KMS-11 (cell line): ENCODE measurements around the gene FLRT2.

Experiments used
- H2AFZ ChIP-seq: fragments of 200-600 bp; sonication (generic); 2 replicates; pipeline ENCODE4 v1.6.1; 2016; ENCODE audit warnings: antibody characterized with exemption, mixed run types, low read depth
- H3K27ac ChIP-seq: fragments of 200-600 bp; sonication (generic); 2 replicates; pipeline ENCODE4 v1.6.1; 2016; ENCODE audit warnings: mild to moderate bottlenecking, mixed run types
- H3K27me3 ChIP-seq: fragments of 200-600 bp; sonication (generic); 2 replicates; pipeline ENCODE4 v1.6.1; 2017; ENCODE audit warnings: mild to moderate bottlenecking, low read depth, mixed run types, moderate library complexity; ENCODE audit not compliant: insufficient read depth
- H3K36me3 ChIP-seq: fragments of 200-600 bp; sonication (generic); 2 replicates; pipeline ENCODE4 v1.6.1; 2017; ENCODE audit warnings: mild to moderate bottlenecking, mixed run types; ENCODE audit not compliant: insufficient read depth
- H3K4me1 ChIP-seq: fragments of 200-600 bp; sonication (generic); 2 replicates; pipeline ENCODE4 v1.6.1; 2016; ENCODE audit warnings: mild to moderate bottlenecking, low read depth, mixed run types; ENCODE audit not compliant: poor library complexity, severe bottlenecking
- H3K4me2 ChIP-seq: fragments of 200-600 bp; sonication (generic); 2 replicates; pipeline ENCODE4 v1.7.0; 2016; ENCODE audit warnings: mild to moderate bottlenecking, mixed run types
- H3K4me3 ChIP-seq: fragments of 200-600 bp; sonication (generic); IDR thresholded peaks from 2 replicates; pipeline ENCODE4 v1.6.1; 2017; ENCODE audit warnings: low read depth, low read length, mixed read lengths; ENCODE audit not compliant: insufficient read depth
- H3K79me2 ChIP-seq: fragments of 200-600 bp; sonication (generic); 2 replicates; pipeline ENCODE4 v1.6.1; 2016; ENCODE audit warnings: low read depth, mixed run types; ENCODE audit not compliant: insufficient read depth
- H3K9ac ChIP-seq: fragments of 200-600 bp; sonication (generic); 2 replicates; pipeline ENCODE4 v1.6.1; 2016; ENCODE audit warnings: mild to moderate bottlenecking, mixed run types
- H4K20me1 ChIP-seq: fragments of 200-600 bp; sonication (generic); 2 replicates; pipeline ENCODE4 v1.6.1; 2016; ENCODE audit warnings: mild to moderate bottlenecking, mixed run types; ENCODE audit not compliant: insufficient read depth
- TF ChIP-seq, protein P1 (sequence below): fragments of 200-600 bp; sonication (generic); conservative IDR thresholded peaks from 2 replicates; pipeline ENCODE4 v1.6.1; 2017; ENCODE audit warnings: low read depth, mild to moderate bottlenecking, antibody characterized with exemption, low read length, moderate library complexity, mixed read lengths

Gene FLRT2

DNA sequence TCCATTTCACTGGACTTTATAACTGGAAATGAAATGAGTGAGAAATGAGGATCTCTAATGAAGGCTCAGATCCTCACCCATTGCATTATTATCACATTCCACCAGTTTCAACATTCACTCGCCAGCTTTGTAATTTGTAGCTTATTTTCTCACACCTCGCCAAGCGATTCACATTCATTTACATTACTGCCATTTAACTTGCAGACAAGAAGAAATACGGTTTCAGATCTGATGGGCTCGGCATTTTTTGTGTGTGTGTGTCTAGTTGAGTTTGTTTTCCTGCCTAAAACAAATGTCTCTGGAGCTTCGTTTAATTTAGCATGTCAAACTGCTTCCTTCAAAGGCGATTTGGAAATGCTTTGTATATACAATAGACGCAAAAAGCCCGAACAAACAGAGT is 132.2 kb downstream of the FLRT2 start:
- no peaks in the 10 kb centered on the region for H3K27me3 ChIP-seq
- no peak overlapping the region for H3K4me3 ChIP-seq
- H3K79me2 ChIP-seq, result no peaks in the 10 kb centered on the region
- no peaks in the 10 kb centered on the region for H3K36me3 ChIP-seq
- TF ChIP-seq, protein P1, sequence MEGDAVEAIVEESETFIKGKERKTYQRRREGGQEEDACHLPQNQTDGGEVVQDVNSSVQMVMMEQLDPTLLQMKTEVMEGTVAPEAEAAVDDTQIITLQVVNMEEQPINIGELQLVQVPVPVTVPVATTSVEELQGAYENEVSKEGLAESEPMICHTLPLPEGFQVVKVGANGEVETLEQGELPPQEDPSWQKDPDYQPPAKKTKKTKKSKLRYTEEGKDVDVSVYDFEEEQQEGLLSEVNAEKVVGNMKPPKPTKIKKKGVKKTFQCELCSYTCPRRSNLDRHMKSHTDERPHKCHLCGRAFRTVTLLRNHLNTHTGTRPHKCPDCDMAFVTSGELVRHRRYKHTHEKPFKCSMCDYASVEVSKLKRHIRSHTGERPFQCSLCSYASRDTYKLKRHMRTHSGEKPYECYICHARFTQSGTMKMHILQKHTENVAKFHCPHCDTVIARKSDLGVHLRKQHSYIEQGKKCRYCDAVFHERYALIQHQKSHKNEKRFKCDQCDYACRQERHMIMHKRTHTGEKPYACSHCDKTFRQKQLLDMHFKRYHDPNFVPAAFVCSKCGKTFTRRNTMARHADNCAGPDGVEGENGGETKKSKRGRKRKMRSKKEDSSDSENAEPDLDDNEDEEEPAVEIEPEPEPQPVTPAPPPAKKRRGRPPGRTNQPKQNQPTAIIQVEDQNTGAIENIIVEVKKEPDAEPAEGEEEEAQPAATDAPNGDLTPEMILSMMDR, result no peak
- no peaks in the 10 kb centered on the region for H4K20me1 ChIP-seq
- H3K4me2 ChIP-seq, result no peak overlapping the region
- no peak overlapping the region for H2AFZ ChIP-seq
- no peak overlapping the region for H3K27ac ChIP-seq
- H3K9ac ChIP-seq, result no peak overlapping the region
- peaks cover 9% of the 10 kb centered on the region for H3K4me1 ChIP-seq

DNA sequence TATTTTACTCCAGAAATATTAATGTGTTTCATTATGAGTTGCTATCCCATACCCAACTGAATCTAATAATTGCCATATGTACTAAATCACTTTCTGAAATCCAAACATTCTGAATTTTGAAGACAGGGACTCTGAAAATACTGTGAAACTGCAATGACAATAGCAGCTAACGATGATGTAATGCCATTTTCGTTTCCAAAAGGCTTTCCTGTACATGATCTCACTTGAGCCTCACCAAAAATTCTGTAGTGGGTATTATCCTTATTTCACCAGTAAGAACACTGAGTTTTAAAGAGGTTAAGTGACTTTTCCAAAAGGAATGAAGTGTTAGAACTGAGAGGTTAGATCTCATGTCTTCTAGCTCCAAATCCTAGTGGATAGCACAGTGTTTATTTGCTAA is 133.3 kb downstream of the FLRT2 start:
- TF ChIP-seq, protein P1, result no peak
- Histone ChIP-seq H3K36me3 (no peaks in the 10 kb centered on the region), H3K4me3 (no peak overlapping the region), H3K79me2 (no peaks in the 10 kb centered on the region), H3K9ac (no peak overlapping the region), H2AFZ (no peak overlapping the region), H4K20me1 (no peaks in the 10 kb centered on the region), H3K4me1 (peaks cover 9% of the 10 kb centered on the region), H3K4me2 (no peak overlapping the region), H3K27me3 (no peaks in the 10 kb centered on the region), H3K27ac (no peak overlapping the region)

DNA sequence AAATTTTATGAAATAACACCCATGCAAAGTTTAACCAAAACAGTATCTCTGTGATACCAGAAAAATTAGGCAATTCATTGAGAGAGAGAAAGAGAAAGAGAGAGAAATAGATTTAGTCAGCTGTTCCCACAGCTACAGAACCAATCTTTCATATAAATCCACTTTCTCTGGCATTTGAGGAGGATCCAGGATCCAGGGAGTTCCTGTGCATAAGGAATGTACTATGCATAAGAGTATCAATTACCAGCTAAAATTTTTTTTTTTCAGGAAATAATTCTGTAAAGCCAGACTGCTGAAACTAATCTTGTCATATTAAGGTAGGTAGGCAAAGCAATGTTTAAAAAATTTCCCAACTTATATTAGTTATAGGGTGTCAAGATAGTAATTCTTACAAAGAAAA is 133.7 kb downstream of the FLRT2 start:
- peaks cover 9% of the 10 kb centered on the region for H3K4me1 ChIP-seq
- no peak overlapping the region for H3K4me2 ChIP-seq
- no peaks in the 10 kb centered on the region for H3K27me3 ChIP-seq
- H3K36me3 ChIP-seq, result no peaks in the 10 kb centered on the region
- H3K4me3 ChIP-seq, result no peak overlapping the region
- no peak overlapping the region for H2AFZ ChIP-seq
- H4K20me1 ChIP-seq, result no peaks in the 10 kb centered on the region
- TF ChIP-seq, protein P1, result no peak
- no peak overlapping the region for H3K27ac ChIP-seq
- no peaks in the 10 kb centered on the region for H3K79me2 ChIP-seq
- H3K9ac ChIP-seq, result no peak overlapping the region

DNA sequence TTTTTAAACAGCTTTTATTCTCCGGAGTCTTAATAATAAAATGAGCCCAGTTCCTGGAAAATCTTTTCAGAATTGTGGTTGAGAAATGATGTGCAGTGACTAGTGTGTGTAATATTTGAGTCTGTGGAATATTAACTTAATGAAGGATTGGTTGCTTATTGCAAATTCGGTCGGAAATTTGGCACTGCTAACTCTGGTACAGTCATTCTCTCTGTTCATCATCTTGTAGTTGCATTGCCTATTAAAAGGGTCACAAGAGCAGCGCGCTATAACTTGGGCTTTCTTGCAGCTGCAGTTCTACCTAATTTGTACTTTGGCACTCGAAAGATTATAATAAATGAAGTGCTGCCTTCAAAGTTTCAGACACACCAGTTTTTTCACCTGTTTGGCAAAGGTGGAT is 146.0 kb downstream of the FLRT2 start:
- no peaks in the 10 kb centered on the region for H3K27me3 ChIP-seq
- no peak overlapping the region for H3K4me3 ChIP-seq
- H3K4me1 ChIP-seq, result no peaks in the 10 kb centered on the region
- H4K20me1 ChIP-seq, result no peaks in the 10 kb centered on the region
- H2AFZ ChIP-seq, result no peak overlapping the region
- H3K27ac ChIP-seq, result no peak overlapping the region
- TF ChIP-seq, protein P1, result no peak
- no peaks in the 10 kb centered on the region for H3K79me2 ChIP-seq
- H3K36me3 ChIP-seq, result no peaks in the 10 kb centered on the region
- no peak overlapping the region for H3K4me2 ChIP-seq
- no peak overlapping the region for H3K9ac ChIP-seq
